ENCODE results near the gene CBX3. TPM values are rescaled to one million over a fixed set of nuclear protein-coding genes. Genes with fewer than 3 reads are reported as not detected.

CBX3 gene
- total RNA-seq, 2 donors from 2014 or later: 213 to 219 TPM

DNA sequence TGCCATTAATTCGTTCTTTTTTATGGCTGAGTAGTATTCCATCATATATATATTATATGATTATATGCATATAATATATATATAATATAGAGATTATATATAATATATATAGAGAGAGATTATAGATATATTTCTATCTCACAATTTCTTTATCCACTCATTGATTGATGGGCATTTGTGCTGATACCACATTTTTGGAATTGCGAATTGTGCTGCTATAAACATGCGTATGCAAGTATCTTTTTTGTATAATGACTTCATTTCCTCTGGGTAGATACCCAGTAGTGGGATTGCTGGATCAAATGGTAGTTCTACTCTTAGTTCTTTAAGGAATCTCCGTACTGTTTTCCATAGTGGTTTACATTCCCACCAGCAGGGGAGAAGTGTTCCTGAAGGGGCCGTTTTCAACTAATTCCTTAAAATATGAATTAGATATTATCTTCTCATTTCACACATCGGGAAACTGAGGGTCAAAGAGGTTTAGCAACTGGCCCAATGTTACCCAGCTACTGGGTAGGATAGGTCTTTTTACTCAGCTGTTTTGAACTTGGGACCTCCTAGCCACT lies 33.0 kb upstream of the CBX3 start:
- no peak overlapping the region for H3K27ac Mint-ChIP-seq
- no peaks in the 10 kb centered on the region for H3K27me3 Mint-ChIP-seq (ENCODE audit: insufficient read depth)

DNA sequence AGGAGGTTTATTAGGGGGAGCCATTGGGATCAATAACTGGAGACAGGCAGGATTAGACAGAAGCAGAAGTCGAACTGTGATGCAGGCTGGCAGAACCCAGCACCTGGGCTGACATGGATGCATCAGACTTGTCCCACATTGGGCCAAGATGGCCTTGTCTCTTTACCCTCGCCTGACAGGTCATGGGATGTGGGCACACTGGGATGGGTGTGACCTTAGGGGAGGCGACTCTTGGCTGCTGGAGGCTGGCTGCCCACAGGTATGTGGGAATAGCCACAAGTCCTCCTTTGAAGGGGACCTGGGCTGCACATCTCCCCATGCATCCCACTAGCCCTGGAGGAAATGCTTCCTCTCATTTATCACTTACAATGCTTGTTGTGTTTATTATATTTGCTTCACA lies 32.3 kb upstream of the CBX3 start:
- TF ChIP-seq, protein P1, sequence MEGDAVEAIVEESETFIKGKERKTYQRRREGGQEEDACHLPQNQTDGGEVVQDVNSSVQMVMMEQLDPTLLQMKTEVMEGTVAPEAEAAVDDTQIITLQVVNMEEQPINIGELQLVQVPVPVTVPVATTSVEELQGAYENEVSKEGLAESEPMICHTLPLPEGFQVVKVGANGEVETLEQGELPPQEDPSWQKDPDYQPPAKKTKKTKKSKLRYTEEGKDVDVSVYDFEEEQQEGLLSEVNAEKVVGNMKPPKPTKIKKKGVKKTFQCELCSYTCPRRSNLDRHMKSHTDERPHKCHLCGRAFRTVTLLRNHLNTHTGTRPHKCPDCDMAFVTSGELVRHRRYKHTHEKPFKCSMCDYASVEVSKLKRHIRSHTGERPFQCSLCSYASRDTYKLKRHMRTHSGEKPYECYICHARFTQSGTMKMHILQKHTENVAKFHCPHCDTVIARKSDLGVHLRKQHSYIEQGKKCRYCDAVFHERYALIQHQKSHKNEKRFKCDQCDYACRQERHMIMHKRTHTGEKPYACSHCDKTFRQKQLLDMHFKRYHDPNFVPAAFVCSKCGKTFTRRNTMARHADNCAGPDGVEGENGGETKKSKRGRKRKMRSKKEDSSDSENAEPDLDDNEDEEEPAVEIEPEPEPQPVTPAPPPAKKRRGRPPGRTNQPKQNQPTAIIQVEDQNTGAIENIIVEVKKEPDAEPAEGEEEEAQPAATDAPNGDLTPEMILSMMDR (conservative IDR thresholded peaks at IDR 0.05): no peak
- Mint-ChIP-seq H3K4me3 (no peak overlapping the region), H3K27me3 (ENCODE audit: insufficient read depth) (no peaks in the 10 kb centered on the region), H3K27ac (no peak overlapping the region), H3K4me1 (peaks cover 27% of the 10 kb centered on the region), H3K9me3 (peaks cover 14% of the 10 kb centered on the region), H3K36me3 (ENCODE audit: low read depth) (peaks cover 24% of the 10 kb centered on the region)
- H3K4me1 ChIP-seq (ENCODE audit: control insufficient read depth, insufficient read depth, low read length): no peaks in the 10 kb centered on the region
- no peak overlapping the region for H3K4me3 ChIP-seq (ENCODE audit: low read length)
- no peak for DNase-seq
- peaks cover 12% of the 10 kb centered on the region for H3K36me3 ChIP-seq (ENCODE audit: control insufficient read depth, insufficient read depth, low read length)
- no peak overlapping the region for H3K9ac ChIP-seq (ENCODE audit: extremely low read depth, low read length, poor library complexity, severe bottlenecking)
- 77 to 88% methylated on average over 2 to 3 of the region's 3 CpGs for WGBS, 2 experiments (ENCODE audit: insufficient coverage in 1 of 2, insufficient read length in 1 of 2)
- no peak overlapping the region for H3K27ac ChIP-seq (ENCODE audit: low read depth, low read length)
- H3K9me3 ChIP-seq (ENCODE audit: control insufficient read depth, low read length): peaks cover 12% of the 10 kb centered on the region
- H3K27me3 ChIP-seq (ENCODE audit: control insufficient read depth, insufficient read depth, low read length, poor library complexity, severe bottlenecking): no peaks in the 10 kb centered on the region

More for the DNA sequence above, 33.0 kb upstream of the CBX3 start:
- Mint-ChIP-seq H3K4me1 (peaks cover 21% of the 10 kb centered on the region), H3K9me3 (peaks cover 14% of the 10 kb centered on the region), H3K36me3 (ENCODE audit: low read depth) (peaks cover 19% of the 10 kb centered on the region), H3K4me3 (no peak overlapping the region)
- H3K36me3 ChIP-seq (ENCODE audit: control insufficient read depth, insufficient read depth, low read length): peaks cover 12% of the 10 kb centered on the region
- TF ChIP-seq, protein P1 (conservative IDR thresholded peaks at IDR 0.05): peak; percentile 66
- H3K27me3 ChIP-seq (ENCODE audit: control insufficient read depth, insufficient read depth, low read length, poor library complexity, severe bottlenecking): no peaks in the 10 kb centered on the region
- 80 to 85% methylated on average over 1 to 5 of the region's 6 CpGs for WGBS, 2 experiments (ENCODE audit: insufficient coverage in 1 of 2, insufficient read length in 1 of 2)
- no peaks in the 10 kb centered on the region for H3K4me1 ChIP-seq (ENCODE audit: control insufficient read depth, insufficient read depth, low read length)
- H3K9me3 ChIP-seq (ENCODE audit: control insufficient read depth, low read length): peaks cover 12% of the 10 kb centered on the region
- no peak overlapping the region for H3K4me3 ChIP-seq (ENCODE audit: low read length)
- no peak overlapping the region for H3K27ac ChIP-seq (ENCODE audit: low read depth, low read length)
- no peak for DNase-seq
- H3K9ac ChIP-seq (ENCODE audit: extremely low read depth, low read length, poor library complexity, severe bottlenecking): no peak overlapping the region

- H3K36me3 Mint-ChIP-seq (ENCODE audit: low read depth): peaks cover 30% of the 10 kb centered on the region
- DNase-seq: no peak
- H3K9ac ChIP-seq (ENCODE audit: extremely low read depth, low read length, poor library complexity, severe bottlenecking): no peak overlapping the region
- peaks cover 26% of the 10 kb centered on the region for H3K9me3 Mint-ChIP-seq
- H3K27ac ChIP-seq (ENCODE audit: low read depth, low read length): no peak overlapping the region
- no peak overlapping the region for H3K4me3 Mint-ChIP-seq
- no peaks in the 10 kb centered on the region for H3K4me1 ChIP-seq (ENCODE audit: control insufficient read depth, insufficient read depth, low read length)
- H3K4me1 Mint-ChIP-seq: peaks cover 24% of the 10 kb centered on the region
- H3K36me3 ChIP-seq (ENCODE audit: control insufficient read depth, insufficient read depth, low read length): peaks cover 12% of the 10 kb centered on the region
- H3K4me3 ChIP-seq (ENCODE audit: low read length): no peak overlapping the region
- 94% methylated on average over 1 of the region's 1 CpG; no CpG with 5 or more reads in 1 of the 2 experiments for WGBS, 2 experiments (ENCODE audit: insufficient coverage in 1 of 2, insufficient read length in 1 of 2)
- H3K27me3 ChIP-seq (ENCODE audit: control insufficient read depth, insufficient read depth, low read length, poor library complexity, severe bottlenecking): no peaks in the 10 kb centered on the region
- H3K9me3 ChIP-seq (ENCODE audit: control insufficient read depth, low read length): peaks cover 23% of the 10 kb centered on the region
- H3K27me3 Mint-ChIP-seq (ENCODE audit: insufficient read depth): no peaks in the 10 kb centered on the region
- TF ChIP-seq, protein P1 (conservative IDR thresholded peaks at IDR 0.05): no peak
- no peak overlapping the region for H3K27ac Mint-ChIP-seq
Measured at GRCh38 chr7:26170663-26171062, 30.9 kb upstream of the CBX3 start.

Measured in endodermal cell (in vitro differentiated cells).